GM12878 (cell line): ENCODE data around the gene EXOC8. TPM values are rescaled to one million over a fixed set of nuclear protein-coding genes. Genes with fewer than 3 reads are reported as not detected.

Experiments
- BACH1 ChIP-seq: fragments of 450-650 bp; IDR thresholded peaks from 2 replicates; pipeline ENCODE4 v1.6.1; 2017; ENCODE audit warnings: mild to moderate bottlenecking, borderline replicate concordance
- CBX5 ChIP-seq: sonication (generic); IDR thresholded peaks from 2 replicates; pipeline ENCODE4 v1.6.1; 2016; ENCODE audit warnings: low read depth, moderate library complexity, mild to moderate bottlenecking, inconsistent platforms
- E2F8 ChIP-seq: fragments of 450-650 bp; IDR thresholded peaks from 2 replicates; pipeline ENCODE4 v1.6.1; 2018; ENCODE audit warnings: mild to moderate bottlenecking, low read depth, moderate library complexity; ENCODE audit not compliant: partially characterized antibody
- JUND ChIP-seq: IDR thresholded peaks from 2 replicates; pipeline ENCODE4 v1.6.1; 2012; ENCODE audit warnings: low read depth, mild to moderate bottlenecking, low read length, improper control_type of control experiment, moderate library complexity
- NBN ChIP-seq: fragments of 450-650 bp; IDR thresholded peaks from 2 replicates; pipeline ENCODE4 v1.6.1; 2016
- PAX5 ChIP-seq: IDR thresholded peaks from 2 replicates; pipeline ENCODE4 v1.6.1; 2011; ENCODE audit warnings: low read depth, low read length, borderline replicate concordance
- PKNOX1 ChIP-seq: fragments of 450-650 bp; IDR thresholded peaks from 2 replicates; pipeline ENCODE4 v1.6.1; 2016; ENCODE audit warnings: mild to moderate bottlenecking
- PML ChIP-seq: IDR thresholded peaks from 2 replicates; pipeline ENCODE4 v1.6.1; 2012; ENCODE audit warnings: low read length, inconsistent platforms
- RUNX3 ChIP-seq: IDR thresholded peaks from 2 replicates; pipeline ENCODE4 v1.6.1; 2012; ENCODE audit warnings: low read length, inconsistent platforms
- SREBF1 ChIP-seq: IDR thresholded peaks from 2 replicates; pipeline ENCODE4 v1.6.1; 2012; ENCODE audit warnings: mild to moderate bottlenecking, low read length
- TCF3 ChIP-seq: IDR thresholded peaks from 2 replicates; pipeline ENCODE4 v1.6.1; 2012; ENCODE audit warnings: low read depth, mild to moderate bottlenecking, low read length, borderline replicate concordance; ENCODE audit not compliant: insufficient read depth
- WRNIP1 ChIP-seq: IDR thresholded peaks from 2 replicates; pipeline ENCODE4 v1.6.1; 2011; ENCODE audit warnings: low read depth, low read length, improper control_type of control experiment, borderline replicate concordance
- ZNF274 ChIP-seq: IDR thresholded peaks from one replicate; pipeline ENCODE4 v1.8.0; 2011; ENCODE audit not compliant: insufficient read length, insufficient read depth
- ZNF384 ChIP-seq: IDR thresholded peaks from 2 replicates; pipeline ENCODE4 v1.6.1; 2012; ENCODE audit warnings: low read depth, mild to moderate bottlenecking, low read length, improper control_type of control experiment, borderline replicate concordance
- polyA plus RNA-seq, 11 experiments: library from polyadenylated mRNA; depleted of rRNA in 4 of 11; unstranded in 6 of 11; stranded (reverse) in 5 of 11; fragments of >200 nt; fragmentation: Nextera tagmentation in 4 of 11; fragmentation: Illumina TruSeq in 1 of 11; extraction: Ambion mirVana in 4 of 11; extraction: Trizol in 1 of 11; gene quantifications; 1 replicate in 1 of 11; 2 replicates in 10 of 11; pipeline versions ENCODE4 v1.2.1 to v1.2.3, GENCODE V29; 2011 to 2016; ENCODE audit warnings: inconsistent platforms in 2 of 11, missing spikeins in 2 of 11, low read depth in 1 of 11
- total RNA-seq, 4 experiments: library from RNA; depleted of rRNA in 3 of 4; stranded (reverse); fragments of >200 nt in 3 of 4; fragmentation: Illumina TruSeq in 1 of 4; extraction: Trizol in 1 of 4; gene quantifications; 2 replicates each; pipeline versions ENCODE4 v1.2.1 to v1.2.3, GENCODE V29; 2013 to 2021
- TF ChIP-seq, protein P1 (sequence below): IDR thresholded peaks from 2 replicates; pipeline ENCODE4 v1.6.1; 2012; ENCODE audit warnings: low read length, inconsistent platforms
- TF ChIP-seq, protein P2 (sequence below): fragments of 450-650 bp; formaldehyde crosslinking; IDR thresholded peaks from 2 replicates; pipeline ENCODE4 v1.5.0; 2022; ENCODE audit warnings: mild to moderate bottlenecking, missing genetic modification characterization
- TF ChIP-seq, protein P3 (sequence below): IDR thresholded peaks from 2 replicates; pipeline ENCODE4 v1.6.1; 2011; ENCODE audit warnings: low read depth, mild to moderate bottlenecking, low read length, moderate library complexity, borderline replicate concordance; ENCODE audit errors: extremely low read depth

Gene EXOC8
- total and polyA plus RNA-seq, 10 of the 15 experiments (the other 5 are each of a cell fraction or from before 2014, with no cell fraction given) = 2.0 to 11.3 (median 6.3) TPM

DNA sequence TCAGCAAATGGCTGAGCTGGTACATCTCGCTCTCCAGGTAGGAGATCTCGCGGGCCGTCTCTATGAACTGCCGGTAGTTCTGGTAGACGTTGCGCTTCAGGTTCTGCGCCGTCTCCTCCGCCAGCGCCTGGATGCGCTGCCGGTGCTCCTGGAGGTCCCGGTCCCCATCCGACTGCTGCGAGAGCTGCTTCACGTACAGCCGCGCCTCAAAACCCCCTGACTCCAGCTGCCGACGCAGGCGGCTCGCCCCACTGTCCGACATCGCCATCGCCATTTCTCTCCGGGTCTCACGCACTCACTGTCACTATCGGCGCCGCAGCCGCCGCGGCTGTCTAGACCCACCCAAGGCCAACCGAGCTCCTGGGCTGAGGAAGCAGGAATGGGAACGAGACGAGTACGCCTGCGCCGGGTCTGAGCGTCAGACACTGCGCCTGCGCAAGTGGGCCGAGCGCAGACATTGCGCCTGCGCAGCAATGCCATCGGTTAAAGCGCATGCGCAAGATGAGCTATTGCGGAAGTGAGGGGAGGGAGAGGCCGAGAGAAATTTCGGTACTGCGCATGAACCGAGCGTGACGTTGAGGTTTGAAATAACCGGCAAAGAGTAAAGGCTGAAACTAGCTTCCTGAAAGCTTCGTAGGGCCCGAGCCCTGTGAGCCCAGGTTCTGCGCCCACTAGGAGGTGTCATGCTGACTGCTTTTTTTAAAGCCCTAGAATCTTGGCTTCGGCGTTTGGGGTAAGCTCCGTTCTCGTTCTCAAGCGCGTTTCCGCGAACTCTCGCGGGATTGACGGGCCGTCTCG is at the start of gene EXOC8 (continued):
- TF ChIP-seq, protein P1, sequence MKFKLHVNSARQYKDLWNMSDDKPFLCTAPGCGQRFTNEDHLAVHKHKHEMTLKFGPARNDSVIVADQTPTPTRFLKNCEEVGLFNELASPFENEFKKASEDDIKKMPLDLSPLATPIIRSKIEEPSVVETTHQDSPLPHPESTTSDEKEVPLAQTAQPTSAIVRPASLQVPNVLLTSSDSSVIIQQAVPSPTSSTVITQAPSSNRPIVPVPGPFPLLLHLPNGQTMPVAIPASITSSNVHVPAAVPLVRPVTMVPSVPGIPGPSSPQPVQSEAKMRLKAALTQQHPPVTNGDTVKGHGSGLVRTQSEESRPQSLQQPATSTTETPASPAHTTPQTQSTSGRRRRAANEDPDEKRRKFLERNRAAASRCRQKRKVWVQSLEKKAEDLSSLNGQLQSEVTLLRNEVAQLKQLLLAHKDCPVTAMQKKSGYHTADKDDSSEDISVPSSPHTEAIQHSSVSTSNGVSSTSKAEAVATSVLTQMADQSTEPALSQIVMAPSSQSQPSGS = no peak
- TF ChIP-seq BACH1 = no peak
- TF ChIP-seq PAX5 = no peak
- TF ChIP-seq JUND = no peak
- TF ChIP-seq, protein P2, sequence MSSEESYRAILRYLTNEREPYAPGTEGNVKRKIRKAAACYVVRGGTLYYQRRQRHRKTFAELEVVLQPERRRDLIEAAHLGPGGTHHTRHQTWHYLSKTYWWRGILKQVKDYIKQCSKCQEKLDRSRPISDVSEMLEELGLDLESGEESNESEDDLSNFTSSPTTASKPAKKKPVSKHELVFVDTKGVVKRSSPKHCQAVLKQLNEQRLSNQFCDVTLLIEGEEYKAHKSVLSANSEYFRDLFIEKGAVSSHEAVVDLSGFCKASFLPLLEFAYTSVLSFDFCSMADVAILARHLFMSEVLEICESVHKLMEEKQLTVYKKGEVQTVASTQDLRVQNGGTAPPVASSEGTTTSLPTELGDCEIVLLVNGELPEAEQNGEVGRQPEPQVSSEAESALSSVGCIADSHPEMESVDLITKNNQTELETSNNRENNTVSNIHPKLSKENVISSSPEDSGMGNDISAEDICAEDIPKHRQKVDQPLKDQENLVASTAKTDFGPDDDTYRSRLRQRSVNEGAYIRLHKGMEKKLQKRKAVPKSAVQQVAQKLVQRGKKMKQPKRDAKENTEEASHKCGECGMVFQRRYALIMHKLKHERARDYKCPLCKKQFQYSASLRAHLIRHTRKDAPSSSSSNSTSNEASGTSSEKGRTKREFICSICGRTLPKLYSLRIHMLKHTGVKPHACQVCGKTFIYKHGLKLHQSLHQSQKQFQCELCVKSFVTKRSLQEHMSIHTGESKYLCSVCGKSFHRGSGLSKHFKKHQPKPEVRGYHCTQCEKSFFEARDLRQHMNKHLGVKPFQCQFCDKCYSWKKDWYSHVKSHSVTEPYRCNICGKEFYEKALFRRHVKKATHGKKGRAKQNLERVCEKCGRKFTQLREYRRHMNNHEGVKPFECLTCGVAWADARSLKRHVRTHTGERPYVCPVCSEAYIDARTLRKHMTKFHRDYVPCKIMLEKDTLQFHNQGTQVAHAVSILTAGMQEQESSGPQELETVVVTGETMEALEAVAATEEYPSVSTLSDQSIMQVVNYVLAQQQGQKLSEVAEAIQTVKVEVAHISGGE (CRISPR knock-in tag) = no peak
- TF ChIP-seq NBN = no peak; the same call in 1 of the 2 replicates
- TF ChIP-seq TCF3 = no peak
- no peak for TF ChIP-seq ZNF274
- TF ChIP-seq CBX5 = no peak
- no peak for TF ChIP-seq E2F8
- no peak for TF ChIP-seq WRNIP1
- TF ChIP-seq PKNOX1 = peak; percentile 82
- TF ChIP-seq PML = peak; percentile 65; the same call in 1 of the 2 replicates
- no peak for TF ChIP-seq RUNX3
- no peak for TF ChIP-seq SREBF1
- TF ChIP-seq, protein P3, sequence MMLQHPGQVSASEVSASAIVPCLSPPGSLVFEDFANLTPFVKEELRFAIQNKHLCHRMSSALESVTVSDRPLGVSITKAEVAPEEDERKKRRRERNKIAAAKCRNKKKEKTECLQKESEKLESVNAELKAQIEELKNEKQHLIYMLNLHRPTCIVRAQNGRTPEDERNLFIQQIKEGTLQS = peak; percentile 83; the same call in 1 of the 2 replicates
- no peak for TF ChIP-seq ZNF384
